Activated CD4-positive, alpha-beta T cell treated with anti-CD3 and anti-CD28 coated beads, Interleukin-2, Interleukin-6, amounts not matched to agents 100 ng/mL and 50 ng/mL, durations not matched to agents 16 hours and 8 hours (primary cell): ENCODE results near the gene BLVRB.
A peak's percentile ranks its signal among the peaks of the same experiment; 100 is the strongest.
"Not testable (repeated sequence)": the region's sequence is repeated elsewhere in the genome, so short reads cannot be mapped to it uniquely, and the experiment has no call there.

Experiments used
- DNase-seq: peaks from one replicate; pipeline ENCODE4 v3.0.0-alpha.2; 2020

BLVRB gene

GRCh38 chr19:40475878-40476644 is 10.5 kb upstream of the BLVRB start:
- not testable (repeated sequence) for DNase-seq

GRCh38 chr19:40474737-40475136 is 9.2 kb upstream of the BLVRB start:
- DNase-seq = no peak

- DNase-seq = no peak
Measured at GRCh38 chr19:40472516-40472915, 7.0 kb upstream of the BLVRB start.

- DNase-seq = no peak
Measured at GRCh38 chr19:40471111-40471510, 5.6 kb upstream of the BLVRB start.

- DNase-seq = no peak
Measured at GRCh38 chr19:40469011-40469410, 3.5 kb upstream of the BLVRB start.

- no peak for DNase-seq
Measured at GRCh38 chr19:40466985-40467734, 1.6 kb upstream of the BLVRB start, which contains the start of gene SPTBN4. TSS of gene SPTBN4 (plus strand) at chr19:40467001. CDS start at chr19:40472622, 5,621 bp downstream.

- DNase-seq = no peak
Measured at GRCh38 chr19:40466219-40466984, 857 bp upstream of the BLVRB start.

- DNase-seq = peak; percentile 76
Measured at GRCh38 chr19:40465025-40465556, 454 bp downstream of the BLVRB start.

GRCh38 chr19:40464059-40465024 is 1.2 kb downstream of the BLVRB start:
- peak; percentile 76 for DNase-seq

- not testable (repeated sequence) for DNase-seq
Measured at GRCh38 chr19:40463587-40464037, 1.9 kb downstream of the BLVRB start.

GRCh38 chr19:40461669-40462221 is 3.8 kb downstream of the BLVRB start:
- no peak for DNase-seq

- DNase-seq = no peak
Measured at GRCh38 chr19:40460185-40460584, 5.4 kb downstream of the BLVRB start.

GRCh38 chr19:40458597-40458974 is 7.0 kb downstream of the BLVRB start:
- no peak for DNase-seq

GRCh38 chr19:40457953-40458596 is 7.5 kb downstream of the BLVRB start:
- no peak for DNase-seq

GRCh38 chr19:40457048-40457447 is 8.5 kb downstream of the BLVRB start:
- DNase-seq = no peak

- not testable (repeated sequence) for DNase-seq
Measured at GRCh38 chr19:40453943-40454342, 11.6 kb downstream of the BLVRB start.

- no peak for DNase-seq
Measured at GRCh38 chr19:40453151-40453735, 12.3 kb downstream of the BLVRB start.

GRCh38 chr19:40452016-40452415 is 13.5 kb downstream of the BLVRB start:
- no peak for DNase-seq

GRCh38 chr19:40450664-40451063 is 14.9 kb downstream of the BLVRB start:
- no peak for DNase-seq

GRCh38 chr19:40449506-40449905 is 16.0 kb downstream of the BLVRB start:
- no peak for DNase-seq
